NCI-H1417 (cell line): ENCODE results near the gene ZHX3.
A peak's percentile ranks its signal among the peaks of the same experiment; 100 is the strongest.

Source experiments
- DNase-seq, 3 experiments: peaks; one replicate each; lab custom pipeline; 2025; lab: John Stamatoyannopoulos, UW

Gene ZHX3

GRCh38 chr20:41191562-41192500 lies 125.7 kb downstream of the ZHX3 start:
- no peak for DNase-seq

GRCh38 chr20:41187668-41188067 lies 129.9 kb downstream of the ZHX3 start:
- DNase-seq = no peak

- DNase-seq = no peak
Measured at GRCh38 chr20:41185013-41185757, 132.3 kb downstream of the ZHX3 start.

- no peak for DNase-seq
Measured at GRCh38 chr20:41183831-41184230, 133.7 kb downstream of the ZHX3 start.

- no peak for DNase-seq
Measured at GRCh38 chr20:41183391-41183790, 134.1 kb downstream of the ZHX3 start.

- DNase-seq = no peak
Measured at GRCh38 chr20:41182296-41183212, 135.0 kb downstream of the ZHX3 start.

- no peak for DNase-seq
Measured at GRCh38 chr20:41181567-41181966, 136.0 kb downstream of the ZHX3 start.

- DNase-seq = no peak
Measured at GRCh38 chr20:41180599-41181333, 136.8 kb downstream of the ZHX3 start.

GRCh38 chr20:41179961-41180360 lies 137.6 kb downstream of the ZHX3 start:
- no peak for DNase-seq

- DNase-seq = peak in 2 of 3 experiments; percentile 83 to 96
Measured at GRCh38 chr20:41178904-41179432, 138.6 kb downstream of the ZHX3 start.

GRCh38 chr20:41178495-41178894 lies 139.0 kb downstream of the ZHX3 start:
- DNase-seq = no peak

GRCh38 chr20:41177636-41178035 lies 139.9 kb downstream of the ZHX3 start:
- DNase-seq = no peak

GRCh38 chr20:41176711-41177552 lies 140.6 kb downstream of the ZHX3 start:
- no peak for DNase-seq

GRCh38 chr20:41175727-41176330 lies 141.7 kb downstream of the ZHX3 start:
- DNase-seq = no peak

- DNase-seq = no peak
Measured at GRCh38 chr20:41175201-41175651, 142.3 kb downstream of the ZHX3 start.

- no peak for DNase-seq
Measured at GRCh38 chr20:41174782-41175181, 142.7 kb downstream of the ZHX3 start.

- no peak for DNase-seq
Measured at GRCh38 chr20:41174373-41174772, 143.2 kb downstream of the ZHX3 start.

- DNase-seq = no peak
Measured at GRCh38 chr20:41173791-41174341, 143.7 kb downstream of the ZHX3 start.

GRCh38 chr20:41173161-41173721 lies 144.3 kb downstream of the ZHX3 start:
- DNase-seq = peak; percentile 41 to 78 (median 44)
